ENCODE measurements around the gene ADARB1.
A peak's percentile ranks its signal among the peaks of the same experiment; 100 is the strongest.
"Not testable (repeated sequence)": the region's sequence is repeated elsewhere in the genome, so short reads cannot be mapped to it uniquely, and the experiment has no call there.

ADARB1 gene

DNA sequence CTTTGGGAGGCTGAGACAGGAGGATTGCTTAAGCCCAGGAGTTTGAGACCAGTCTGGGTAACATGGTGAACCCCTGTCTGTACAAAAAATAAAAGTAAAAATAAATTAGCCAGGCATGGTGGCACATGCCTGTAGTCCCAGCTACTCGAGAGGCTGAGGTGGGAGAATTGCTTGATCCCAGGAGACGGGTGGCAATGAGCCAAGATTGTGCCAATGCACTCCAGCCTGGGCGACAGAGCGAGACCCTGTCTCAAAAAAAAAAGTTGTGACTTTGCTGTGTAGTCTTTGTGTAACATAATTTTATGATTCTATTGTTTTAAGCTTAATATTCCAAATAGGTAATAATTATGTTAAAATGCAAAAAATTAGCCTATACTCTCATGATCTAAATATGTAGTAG lies 66.6 kb downstream of the ADARB1 start:
- H3K36me3 ChIP-seq (ENCODE audit: control insufficient read depth in 1 of 2, insufficient read depth in 2 of 2, low read depth in 1 of 2, low read length in 2 of 2); H2BK5ac ChIP-seq (ENCODE audit: low read depth, low read length, poor library complexity, severe bottlenecking); H2AK5ac ChIP-seq (ENCODE audit: low read length, severe bottlenecking); H3K4me3 ChIP-seq (ENCODE audit: insufficient read depth in 1 of 2, low read depth in 1 of 2, low read length in 2 of 2); H3K9me3 ChIP-seq (ENCODE audit: control insufficient read depth, low read length); H4K91ac ChIP-seq (ENCODE audit: low read length); H3K9ac ChIP-seq (ENCODE audit: low read length); DNase-seq; H2BK120ac ChIP-seq (ENCODE audit: low read depth, low read length); H3K4ac ChIP-seq (ENCODE audit: low read depth in 1 of 2, low read length in 2 of 2); H4K8ac ChIP-seq (ENCODE audit: low read length); H3K18ac ChIP-seq (ENCODE audit: low read depth in 1 of 2, low read length in 2 of 2); H2AFZ ChIP-seq (ENCODE audit: low read depth, low read length); H3K14ac ChIP-seq (ENCODE audit: low read length in 2 of 2); H3K27ac ChIP-seq (ENCODE audit: low read length, poor library complexity, severe bottlenecking); H3K79me1 ChIP-seq (replicated peaks; ENCODE audit: low read length, poor library complexity, severe bottlenecking); H2BK15ac ChIP-seq (ENCODE audit: low read depth, poor library complexity, severe bottlenecking); H3K23ac ChIP-seq (ENCODE audit: low read length in 2 of 2); H2BK12ac ChIP-seq (ENCODE audit: low read length in 2 of 2); H3K4me2 ChIP-seq (ENCODE audit: low read length, poor library complexity, severe bottlenecking): not testable (repeated sequence)
- peaks cover 0 to 12% of the 10 kb centered on the region in 2 experiments for H3K27me3 ChIP-seq (ENCODE audit: control insufficient read depth in 1 of 2, insufficient read depth in 1 of 2, low read length in 2 of 2)
- peaks cover 33% of the 10 kb centered on the region for H3K4me1 ChIP-seq (ENCODE audit: control insufficient read depth, insufficient read depth, low read depth, low read length)
- WGBS = 92% methylated on average over 4 of the region's 4 CpGs

DNA sequence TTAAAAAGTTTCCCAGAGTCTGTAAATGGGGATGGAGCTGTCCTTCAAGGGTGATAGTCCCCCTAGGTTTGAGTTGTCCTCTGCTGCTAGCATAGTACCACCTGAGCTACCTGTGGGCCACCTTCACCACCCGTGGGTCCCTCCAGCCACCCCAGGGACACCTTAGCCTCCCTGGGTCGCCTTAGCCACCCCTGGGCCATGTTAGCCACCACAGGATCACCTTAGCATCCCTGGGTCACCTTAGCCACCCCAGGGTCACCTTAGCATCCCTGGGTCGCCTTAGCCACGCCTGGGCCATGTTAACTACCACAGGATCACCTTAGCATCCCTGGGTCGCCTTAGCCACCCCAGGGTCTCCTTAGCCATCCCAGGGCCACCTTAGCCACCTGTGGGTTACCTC lies 67.1 kb downstream of the ADARB1 start:
- Histone ChIP-seq H3K4me2 (ENCODE audit: low read length, poor library complexity, severe bottlenecking) (no peak overlapping the region), H2AK5ac (ENCODE audit: low read length, severe bottlenecking) (peak overlapping the region; percentile 81), H2AFZ (ENCODE audit: low read depth, low read length) (no peak overlapping the region), H3K79me1 (replicated peaks; ENCODE audit: low read length, poor library complexity, severe bottlenecking) (peaks cover 4% of the 10 kb centered on the region), H4K8ac (ENCODE audit: low read length) (peak overlapping the region; percentile 27), H3K4me1 (ENCODE audit: control insufficient read depth, insufficient read depth, low read depth, low read length) (peaks cover 27% of the 10 kb centered on the region), H4K91ac (ENCODE audit: low read length) (peak overlapping the region; percentile 43), H3K27me3 (ENCODE audit: control insufficient read depth in 1 of 2, insufficient read depth in 1 of 2, low read length in 2 of 2) (peaks cover 0 to 12% of the 10 kb centered on the region in 2 experiments), H3K4me3 (ENCODE audit: insufficient read depth in 1 of 2, low read depth in 1 of 2, low read length in 2 of 2) (no peak overlapping the region), H2BK5ac (ENCODE audit: low read depth, low read length, poor library complexity, severe bottlenecking) (no peak overlapping the region), H2BK12ac (ENCODE audit: low read length in 2 of 2) (peak overlapping the region; percentile 3 to 34), H3K9ac (ENCODE audit: low read length) (no peak overlapping the region), H3K27ac (ENCODE audit: low read length, poor library complexity, severe bottlenecking) (no peak overlapping the region), H3K14ac (ENCODE audit: low read length in 2 of 2) (no peak overlapping the region), H3K9me3 (ENCODE audit: control insufficient read depth, low read length) (no peaks in the 10 kb centered on the region), H3K36me3 (ENCODE audit: control insufficient read depth in 1 of 2, insufficient read depth in 2 of 2, low read depth in 1 of 2, low read length in 2 of 2) (peaks cover 0 to 9% of the 10 kb centered on the region in 2 experiments), H2BK120ac (ENCODE audit: low read depth, low read length) (no peak overlapping the region), H2BK15ac (ENCODE audit: low read depth, poor library complexity, severe bottlenecking) (no peak overlapping the region), H3K18ac (ENCODE audit: low read depth in 1 of 2, low read length in 2 of 2) (peak overlapping the region; percentile 5 to 70), H3K23ac (ENCODE audit: low read length in 2 of 2) (no peak overlapping the region), H3K4ac (ENCODE audit: low read depth in 1 of 2, low read length in 2 of 2) (peak overlapping the region in 1 of 2 experiments; percentile 20)
- no peak for DNase-seq
- WGBS = 92% methylated on average over 5 of the region's 5 CpGs

DNA sequence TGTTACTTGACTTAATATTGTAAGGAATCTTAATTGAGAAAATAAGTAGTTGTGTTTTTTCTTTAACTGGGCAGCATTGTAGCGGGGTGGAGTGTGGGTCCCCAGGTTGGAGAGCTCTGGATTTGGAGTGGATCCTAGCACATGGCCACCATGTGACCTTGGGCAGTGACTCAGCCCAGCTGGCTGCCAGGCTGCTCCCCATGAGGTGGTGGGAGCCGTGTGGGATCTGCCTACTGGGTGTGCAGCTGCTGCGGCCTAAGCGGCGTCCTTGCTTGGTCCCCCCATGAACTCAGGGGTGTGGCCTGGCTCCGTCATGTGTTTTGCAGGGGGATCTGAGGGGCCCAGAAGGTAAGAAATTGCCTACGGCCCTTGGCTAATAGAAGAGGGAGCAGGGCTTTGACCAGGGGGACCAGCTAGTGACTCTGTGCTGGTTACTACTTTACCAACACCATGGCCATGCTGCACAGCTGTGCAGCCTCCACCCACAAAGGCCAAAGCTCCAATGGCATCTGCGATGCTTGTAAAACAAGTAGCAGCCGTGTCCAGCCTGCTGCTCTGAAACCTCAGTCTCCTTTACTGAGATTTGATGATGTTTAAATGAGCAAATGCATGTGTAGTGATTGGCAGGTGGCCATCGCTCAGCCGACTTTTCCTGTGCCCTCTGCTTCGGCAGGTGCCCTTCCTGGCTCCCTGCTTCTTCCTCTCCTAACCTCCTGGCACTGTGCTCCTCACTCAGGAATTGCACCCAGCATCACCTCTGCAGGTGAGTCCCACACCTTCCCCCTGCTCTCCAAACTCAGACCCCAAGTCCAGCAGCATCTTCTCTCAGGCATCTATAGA lies 68.3 kb downstream of the ADARB1 start:
- peaks cover 0 to 12% of the 10 kb centered on the region in 2 experiments for H3K27me3 ChIP-seq (ENCODE audit: control insufficient read depth in 1 of 2, insufficient read depth in 1 of 2, low read length in 2 of 2)
- WGBS = 77% methylated on average over 12 of the region's 12 CpGs
- no peak overlapping the region for H3K4ac ChIP-seq (ENCODE audit: low read depth in 1 of 2, low read length in 2 of 2)
- no peak overlapping the region for H3K27ac ChIP-seq (ENCODE audit: low read length, poor library complexity, severe bottlenecking)
- H3K14ac ChIP-seq (ENCODE audit: low read length in 2 of 2) = no peak overlapping the region
- no peak overlapping the region for H3K4me2 ChIP-seq (ENCODE audit: low read length, poor library complexity, severe bottlenecking)
- H2AK5ac ChIP-seq (ENCODE audit: low read length, severe bottlenecking) = no peak overlapping the region
- H3K18ac ChIP-seq (ENCODE audit: low read depth in 1 of 2, low read length in 2 of 2) = peak overlapping the region in 1 of 2 experiments; percentile 54
- no peak overlapping the region for H4K8ac ChIP-seq (ENCODE audit: low read length)
- H3K4me3 ChIP-seq (ENCODE audit: insufficient read depth in 1 of 2, low read depth in 1 of 2, low read length in 2 of 2) = no peak overlapping the region
- peak overlapping the region in 1 of 2 experiments; percentile 57 for H2BK12ac ChIP-seq (ENCODE audit: low read length in 2 of 2)
- peaks cover 19% of the 10 kb centered on the region for H3K4me1 ChIP-seq (ENCODE audit: control insufficient read depth, insufficient read depth, low read depth, low read length)
- H3K9ac ChIP-seq (ENCODE audit: low read length) = no peak overlapping the region
- H4K91ac ChIP-seq (ENCODE audit: low read length) = no peak overlapping the region
- peaks cover 0 to 12% of the 10 kb centered on the region in 2 experiments for H3K36me3 ChIP-seq (ENCODE audit: control insufficient read depth in 1 of 2, insufficient read depth in 2 of 2, low read depth in 1 of 2, low read length in 2 of 2)
- H2AFZ ChIP-seq (ENCODE audit: low read depth, low read length) = no peak overlapping the region
- DNase-seq = peak; percentile 77
- no peak overlapping the region for H2BK5ac ChIP-seq (ENCODE audit: low read depth, low read length, poor library complexity, severe bottlenecking)
- H3K23ac ChIP-seq (ENCODE audit: low read length in 2 of 2) = no peak overlapping the region
- no peak overlapping the region for H2BK15ac ChIP-seq (ENCODE audit: low read depth, poor library complexity, severe bottlenecking)
- H3K79me1 ChIP-seq (replicated peaks; ENCODE audit: low read length, poor library complexity, severe bottlenecking) = peaks cover 4% of the 10 kb centered on the region
- H3K9me3 ChIP-seq (ENCODE audit: control insufficient read depth, low read length) = no peaks in the 10 kb centered on the region
- H2BK120ac ChIP-seq (ENCODE audit: low read depth, low read length) = no peak overlapping the region

DNA sequence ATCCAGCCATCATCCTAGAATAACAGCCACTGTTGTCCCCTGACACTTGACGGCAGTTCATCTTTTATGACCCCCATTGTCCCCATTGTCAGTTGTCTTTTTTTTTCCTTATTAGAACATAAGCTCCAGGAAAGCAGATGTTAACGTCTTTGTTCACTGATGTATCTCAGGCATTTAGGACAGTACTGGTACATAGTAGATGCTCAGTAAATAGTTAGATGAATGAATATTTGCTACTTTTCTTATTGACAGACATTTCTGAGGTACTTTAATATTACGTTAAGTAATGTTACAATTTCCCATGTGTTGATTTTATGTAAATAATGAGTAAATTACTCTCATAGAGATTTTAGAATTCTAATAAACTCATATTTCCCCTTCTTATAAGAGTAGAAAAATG lies 69.5 kb downstream of the ADARB1 start:
- peak overlapping the region; percentile 29 for H4K8ac ChIP-seq (ENCODE audit: low read length)
- WGBS = 100% methylated on average over 1 of the region's 3 CpGs
- H3K4me3 ChIP-seq (ENCODE audit: insufficient read depth in 1 of 2, low read depth in 1 of 2, low read length in 2 of 2) = no peak overlapping the region
- H2BK5ac ChIP-seq (ENCODE audit: low read depth, low read length, poor library complexity, severe bottlenecking) = no peak overlapping the region
- H3K27ac ChIP-seq (ENCODE audit: low read length, poor library complexity, severe bottlenecking) = no peak overlapping the region
- H2BK15ac ChIP-seq (ENCODE audit: low read depth, poor library complexity, severe bottlenecking) = no peak overlapping the region
- H3K18ac ChIP-seq (ENCODE audit: low read depth in 1 of 2, low read length in 2 of 2) = no peak overlapping the region
- H3K9ac ChIP-seq (ENCODE audit: low read length) = no peak overlapping the region
- peak overlapping the region; percentile 22 for H2BK120ac ChIP-seq (ENCODE audit: low read depth, low read length)
- H3K79me1 ChIP-seq (replicated peaks; ENCODE audit: low read length, poor library complexity, severe bottlenecking) = peaks cover 4% of the 10 kb centered on the region
- peak overlapping the region; percentile 59 for H2AK5ac ChIP-seq (ENCODE audit: low read length, severe bottlenecking)
- H3K4me1 ChIP-seq (ENCODE audit: control insufficient read depth, insufficient read depth, low read depth, low read length) = peaks cover 18% of the 10 kb centered on the region
- peaks cover 0 to 17% of the 10 kb centered on the region in 2 experiments for H3K36me3 ChIP-seq (ENCODE audit: control insufficient read depth in 1 of 2, insufficient read depth in 2 of 2, low read depth in 1 of 2, low read length in 2 of 2)
- peaks cover 0 to 16% of the 10 kb centered on the region in 2 experiments for H3K27me3 ChIP-seq (ENCODE audit: control insufficient read depth in 1 of 2, insufficient read depth in 1 of 2, low read length in 2 of 2)
- no peaks in the 10 kb centered on the region for H3K9me3 ChIP-seq (ENCODE audit: control insufficient read depth, low read length)
- no peak overlapping the region for H3K4me2 ChIP-seq (ENCODE audit: low read length, poor library complexity, severe bottlenecking)
- no peak for DNase-seq
- H2BK12ac ChIP-seq (ENCODE audit: low read length in 2 of 2) = peak overlapping the region in 1 of 2 experiments; percentile 37
- peak overlapping the region; percentile 26 to 37 for H3K23ac ChIP-seq (ENCODE audit: low read length in 2 of 2)
- no peak overlapping the region for H3K14ac ChIP-seq (ENCODE audit: low read length in 2 of 2)
- no peak overlapping the region for H2AFZ ChIP-seq (ENCODE audit: low read depth, low read length)
- H4K91ac ChIP-seq (ENCODE audit: low read length) = peak overlapping the region; percentile 58
- H3K4ac ChIP-seq (ENCODE audit: low read depth in 1 of 2, low read length in 2 of 2) = no peak overlapping the region
